GM04504 (cell line): ENCODE measurements around the gene GNB1L.

ENCODE experiments used
- DNase-seq: peaks from one replicate; pipeline ENCODE4 v3.0.0-alpha.2; 2012; ENCODE audit warnings: low read depth

Gene GNB1L

DNA sequence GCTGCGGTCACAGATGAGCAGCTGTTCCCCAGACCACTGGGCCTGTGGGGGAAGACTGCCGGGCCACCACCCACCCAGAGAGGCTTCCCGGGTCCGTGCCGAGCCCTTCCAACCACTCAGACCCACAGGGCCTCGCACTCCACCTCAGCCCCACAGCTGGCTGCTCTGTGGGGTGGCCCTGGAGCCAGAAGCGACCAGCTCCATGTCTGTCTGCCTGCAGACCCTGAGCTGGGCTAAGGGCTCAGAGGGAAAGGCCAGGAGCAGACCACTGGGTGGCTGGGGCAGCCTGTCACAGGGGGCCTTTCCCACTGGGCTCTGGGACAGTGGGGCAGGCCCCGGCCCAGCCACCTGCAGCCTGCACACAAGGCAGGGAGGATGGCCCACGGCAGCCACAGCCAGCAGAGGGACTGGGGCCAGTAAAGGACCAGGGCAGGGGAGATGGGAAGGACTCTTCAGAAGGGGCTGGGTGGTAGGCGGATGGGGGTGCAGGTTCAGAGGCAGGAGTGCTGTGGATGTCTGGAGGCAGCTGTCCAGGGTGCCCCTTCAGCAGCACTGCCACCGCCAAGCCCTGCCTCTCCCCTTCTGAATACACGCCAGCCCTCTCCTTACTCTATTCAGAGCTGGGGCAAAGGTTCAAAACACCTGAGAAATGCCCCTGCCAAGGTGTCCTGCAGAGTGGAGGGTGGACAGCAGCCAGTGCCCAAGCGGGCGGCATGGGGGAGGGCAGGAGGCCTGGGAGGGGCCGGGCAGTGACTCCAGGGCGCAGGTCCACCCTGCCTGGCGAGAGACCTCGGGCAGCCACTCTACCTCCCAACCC is 32.2 kb downstream of the GNB1L start:
- no peak for DNase-seq

GRCh38 chr22:19821523-19822300 is 33.0 kb downstream of the GNB1L start:
- no peak for DNase-seq

DNA sequence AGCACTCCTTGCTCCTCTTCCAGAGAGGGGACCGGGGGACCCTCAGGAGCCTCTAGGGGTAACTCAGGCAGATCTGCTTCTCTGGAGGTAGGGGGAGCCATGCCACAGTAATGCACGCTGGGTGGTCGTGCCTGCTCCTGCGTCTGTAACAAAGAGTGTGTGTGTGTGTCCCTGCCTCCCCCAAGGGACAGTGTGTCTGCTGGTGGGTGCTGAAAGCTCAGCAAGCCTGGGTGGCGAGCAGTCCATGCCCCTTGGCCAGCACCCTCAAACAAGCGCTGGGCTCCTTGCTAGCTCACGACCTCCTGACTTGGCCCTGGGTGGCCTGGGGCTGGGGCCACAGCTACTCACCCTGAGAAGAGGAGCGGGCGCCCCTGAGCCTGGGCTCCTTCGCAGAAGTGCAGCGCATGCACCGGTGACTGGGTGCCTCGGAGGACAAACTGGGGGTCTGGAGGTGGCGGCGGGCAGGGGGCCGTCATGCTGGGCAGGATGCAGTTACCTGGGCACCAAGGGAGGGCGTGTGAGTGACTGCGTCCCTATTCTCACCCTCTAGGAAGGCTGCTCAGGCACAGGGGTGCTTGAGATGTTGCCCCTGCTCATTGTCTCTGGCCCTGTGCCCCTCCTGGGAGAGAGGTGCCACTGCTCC is 33.7 kb downstream of the GNB1L start:
- no peak for DNase-seq

DNA sequence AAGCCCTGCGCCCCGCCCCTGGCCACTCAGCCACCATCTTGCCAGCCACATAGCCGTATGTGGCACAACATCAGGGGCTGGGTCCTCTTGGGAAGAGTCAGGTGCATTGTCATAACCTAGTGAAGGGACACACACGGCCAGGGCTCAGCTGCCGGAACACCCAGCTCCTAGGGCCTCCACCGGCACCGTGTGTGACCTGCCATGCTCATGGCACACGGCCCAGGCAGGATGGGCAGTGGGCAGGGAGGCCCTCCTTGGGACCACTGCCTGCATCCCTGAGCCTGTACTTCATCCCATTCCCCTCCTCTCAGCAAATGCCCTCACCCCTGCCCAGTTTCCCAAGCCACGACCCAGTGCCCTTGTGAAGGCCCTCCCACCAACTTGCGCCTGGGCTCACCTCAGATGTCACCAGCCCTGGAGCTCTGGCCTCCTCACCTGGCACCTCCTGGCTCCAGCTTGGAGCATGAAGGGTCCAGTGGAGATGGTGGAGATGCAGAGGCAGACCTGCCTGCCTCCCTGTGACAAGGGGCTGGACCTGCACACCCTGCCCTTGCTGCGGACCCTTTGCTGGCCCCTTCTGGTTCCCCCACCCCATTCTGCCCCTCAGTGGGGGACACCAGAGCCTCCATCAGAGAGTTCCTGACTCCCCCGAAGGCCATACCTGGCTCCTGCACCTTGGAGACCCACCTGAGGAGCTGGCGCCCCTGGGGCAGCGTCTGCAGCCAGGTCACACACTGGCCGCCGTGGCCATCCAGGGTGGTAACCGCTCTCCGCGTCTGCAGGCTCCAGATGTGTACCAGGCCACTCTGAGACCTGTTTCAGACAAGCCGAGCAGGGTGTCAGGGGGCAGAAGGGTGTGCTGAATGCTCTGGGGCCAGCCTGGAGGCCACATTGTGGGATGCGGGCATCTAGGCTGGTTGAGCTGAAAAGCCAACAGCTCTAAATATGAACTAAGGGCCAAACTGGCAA is 34.5 kb downstream of the GNB1L start:
- DNase-seq, result no peak

DNA sequence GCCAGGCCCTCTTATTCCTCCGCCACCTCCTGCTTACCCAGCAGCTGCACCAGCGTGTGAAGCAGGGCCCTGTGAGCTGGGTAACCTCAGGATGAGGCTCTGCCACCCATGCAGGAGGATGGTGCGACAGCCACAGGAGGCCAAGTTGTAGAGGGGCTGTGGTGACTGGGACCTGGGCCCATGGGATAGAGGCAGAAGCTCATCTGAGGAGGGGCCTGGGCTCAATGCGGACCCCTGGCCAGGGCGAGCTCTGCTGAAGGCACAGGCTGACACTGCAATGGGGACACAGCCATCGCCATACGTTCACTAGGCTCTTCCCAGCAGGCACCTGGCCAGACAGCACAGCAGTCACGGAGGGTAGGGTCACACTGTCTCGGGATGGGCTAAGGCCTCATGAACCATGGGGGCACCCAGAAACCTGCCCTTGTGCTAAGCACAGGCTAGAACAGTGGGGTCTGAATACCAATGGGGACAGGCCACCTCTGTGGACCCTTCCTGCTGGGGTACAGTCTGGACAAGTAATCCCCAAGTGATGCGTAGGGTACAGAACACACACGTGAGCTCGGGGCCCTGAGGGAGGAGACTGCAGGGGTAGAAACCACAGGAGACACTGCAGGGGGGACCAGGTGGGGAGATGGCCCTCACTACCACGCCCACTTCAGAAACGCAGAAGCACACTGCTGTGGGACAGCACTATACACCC is 35.3 kb downstream of the GNB1L start:
- DNase-seq, result no peak

- no peak for DNase-seq
Observed at GRCh38 chr22:19818324-19819207, 36.1 kb downstream of the GNB1L start.

- no peak for DNase-seq
Observed at GRCh38 chr22:19816372-19817119, 38.1 kb downstream of the GNB1L start.

- no peak for DNase-seq
Observed at GRCh38 chr22:19815823-19816290, 38.8 kb downstream of the GNB1L start.

DNA sequence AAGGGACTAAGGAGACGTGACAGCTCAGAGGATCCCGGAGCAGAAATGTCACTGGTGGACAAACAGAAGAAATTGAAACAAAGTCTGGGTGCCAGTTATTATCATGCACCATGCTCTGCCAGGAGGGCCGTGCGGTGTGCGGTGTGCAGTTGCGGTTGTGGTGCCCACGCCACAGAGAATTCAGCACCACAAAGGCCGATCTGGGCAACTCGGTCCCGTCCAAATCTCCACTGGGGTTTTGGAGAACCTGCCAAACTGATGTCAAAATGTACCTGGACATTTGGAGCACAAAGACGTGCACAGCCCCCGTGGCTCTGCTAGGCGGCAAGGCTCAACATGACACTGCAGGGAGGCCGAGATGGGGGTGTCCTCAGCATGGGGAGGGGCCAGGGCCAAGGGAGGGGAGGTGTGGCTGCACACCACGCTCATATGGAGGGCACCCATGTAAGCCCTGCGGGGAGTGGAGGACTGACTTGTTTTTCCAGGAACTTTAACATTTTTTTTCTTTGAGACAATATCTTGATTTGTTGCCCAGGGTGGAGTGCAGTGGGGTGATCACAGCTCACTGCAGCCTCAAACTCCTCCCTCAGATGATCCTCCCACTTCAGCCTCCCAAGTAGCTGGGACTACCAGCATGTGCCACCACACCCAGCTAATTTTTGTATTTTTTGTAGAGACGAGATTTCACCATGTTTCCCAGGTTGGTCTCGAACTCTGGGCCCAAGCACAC is 39.4 kb downstream of the GNB1L start:
- no peak for DNase-seq

- DNase-seq, result no peak
Observed at GRCh38 chr22:19814428-19814827, 40.2 kb downstream of the GNB1L start.

- DNase-seq, result no peak
Observed at GRCh38 chr22:19812910-19813309, 41.8 kb downstream of the GNB1L start.

- no peak for DNase-seq
Observed at GRCh38 chr22:19811811-19812771, 42.6 kb downstream of the GNB1L start.

DNA sequence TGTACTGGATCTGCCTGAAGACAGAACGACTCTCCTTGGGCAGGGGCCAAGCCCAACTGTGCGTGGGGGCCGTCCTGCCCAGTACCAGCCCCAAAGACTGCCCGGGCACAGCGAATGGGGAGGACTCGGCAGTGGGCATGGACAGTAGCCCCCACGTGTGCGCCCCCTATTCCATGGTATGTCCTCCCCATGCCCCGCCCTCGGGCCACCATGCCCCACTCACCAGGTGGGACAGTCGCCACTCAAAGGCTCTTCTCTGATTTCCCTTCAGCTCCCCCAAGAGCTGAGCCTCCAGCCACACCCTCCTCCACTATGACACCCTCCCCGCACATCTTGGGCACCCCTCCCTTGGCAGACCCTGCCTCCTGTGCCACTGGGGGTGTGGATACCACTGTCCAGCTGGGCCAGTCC is 43.5 kb downstream of the GNB1L start:
- no peak for DNase-seq

DNA sequence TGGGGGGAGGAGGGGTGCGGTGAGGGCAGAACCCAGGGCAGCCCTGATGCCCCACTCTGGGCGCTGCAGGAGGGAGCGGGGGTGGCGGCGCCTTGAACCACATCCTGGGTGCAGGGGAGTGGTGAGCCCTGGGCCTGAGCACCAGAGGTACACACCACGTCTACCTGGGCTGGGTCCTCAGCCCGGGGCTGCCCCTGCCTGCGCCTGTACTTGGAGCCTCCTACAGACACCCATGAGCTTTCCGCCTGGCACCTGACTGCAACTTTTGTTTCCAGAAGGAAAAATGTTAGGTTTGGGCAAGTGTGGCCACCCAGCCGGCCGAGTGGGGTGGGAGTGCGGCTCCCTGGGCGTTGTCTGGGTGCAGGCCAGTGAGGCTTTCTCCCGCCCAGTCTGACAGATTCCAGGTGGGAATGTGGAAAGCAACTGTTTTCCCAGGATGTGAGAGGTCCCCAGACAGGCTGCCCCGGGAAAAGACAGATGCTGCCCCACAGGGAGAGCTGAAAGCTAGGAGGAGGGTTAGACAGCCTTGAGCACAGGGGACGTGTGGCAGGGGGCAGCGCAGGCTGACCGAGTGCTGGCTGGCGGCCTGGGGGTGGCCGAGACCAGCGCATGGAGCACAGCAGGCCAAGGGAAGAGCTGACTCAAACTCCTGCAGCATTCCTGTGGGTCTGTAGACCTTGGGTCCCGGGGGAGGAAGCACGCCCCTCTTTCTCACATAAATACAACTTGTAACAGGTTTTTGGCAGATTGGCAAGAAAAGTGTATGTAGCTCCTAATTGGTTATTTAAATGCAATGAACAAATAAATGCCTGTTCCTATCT is 44.1 kb downstream of the GNB1L start:
- peak; percentile 67 for DNase-seq

DNA sequence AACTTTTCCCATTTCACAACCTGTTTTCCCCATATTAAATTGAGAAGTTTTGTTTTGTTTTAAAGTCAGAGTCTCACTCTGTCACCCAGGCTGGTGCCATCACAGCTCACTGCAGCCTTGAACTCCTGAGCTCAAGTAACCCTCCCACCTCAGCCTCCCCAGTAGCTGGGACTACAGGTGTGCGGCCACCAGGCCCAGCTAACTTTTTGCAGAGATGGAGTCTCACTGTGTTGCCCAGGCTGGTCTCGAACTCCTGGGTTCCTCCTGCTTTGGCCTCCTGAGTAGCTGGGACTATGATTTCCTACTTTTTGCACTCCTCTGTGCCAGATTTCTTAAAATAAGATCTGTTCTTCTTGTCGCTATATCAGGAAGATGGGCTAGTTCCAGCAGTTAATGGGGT is 44.9 kb downstream of the GNB1L start:
- DNase-seq, result no peak

DNA sequence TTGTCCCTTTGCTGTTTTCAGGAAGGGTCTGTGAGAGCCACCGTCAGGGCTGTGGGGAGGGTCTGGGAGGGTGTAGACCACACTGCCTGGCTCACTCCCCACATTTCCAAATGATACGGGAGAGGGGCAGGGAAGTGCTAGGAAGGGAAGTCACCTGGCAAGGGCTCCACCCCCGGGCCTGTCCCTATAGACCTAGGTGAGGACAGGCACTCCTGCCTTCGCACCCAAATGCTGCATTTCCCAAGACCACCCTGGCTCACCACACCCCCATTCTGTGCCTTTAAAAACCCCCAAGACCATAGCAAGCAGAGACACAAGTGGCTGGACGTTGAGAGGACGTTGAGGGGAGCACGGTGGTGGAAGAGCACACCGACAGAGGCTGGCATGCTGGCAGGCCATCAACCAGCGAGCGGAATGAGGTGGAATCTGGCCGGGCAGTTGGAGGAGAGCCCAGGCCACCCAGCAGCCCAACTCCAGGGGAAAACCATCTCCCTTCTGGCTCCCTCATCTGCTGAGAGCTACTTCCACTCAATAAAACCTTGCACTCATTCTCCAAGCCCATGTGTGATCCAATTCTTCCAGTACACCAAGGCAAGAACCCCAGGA is 45.7 kb downstream of the GNB1L start:
- DNase-seq, result no peak
